ENCODE measurements around the gene CLPSL1.

Gene CLPSL1

DNA sequence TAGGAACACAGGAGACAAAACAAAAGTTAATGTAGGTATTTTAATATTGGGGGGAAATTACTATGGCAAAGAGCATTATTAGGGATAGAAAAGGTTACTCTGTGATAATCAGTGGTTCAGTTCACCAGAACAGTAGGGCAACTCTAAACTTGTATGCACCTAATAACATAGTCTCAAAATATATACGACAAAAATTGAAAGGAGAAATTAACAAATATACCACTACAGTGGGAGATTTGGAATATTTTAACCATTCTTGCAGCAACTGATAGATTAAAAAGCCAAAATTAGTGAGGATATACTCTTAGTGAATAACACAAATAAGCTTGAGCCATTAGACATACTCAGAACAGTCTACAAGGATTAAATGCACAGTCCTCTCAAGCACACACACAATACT, 32.9 kb upstream of the CLPSL1 start:
- in situ Hi-C loops (cut with MboI; ENCODE audit: low pct_unique_long_range_greater_than_20kb, low sequenced_read_pairs, unreplicated experiment): no loop called here
- TF ChIP-seq, protein P1, sequence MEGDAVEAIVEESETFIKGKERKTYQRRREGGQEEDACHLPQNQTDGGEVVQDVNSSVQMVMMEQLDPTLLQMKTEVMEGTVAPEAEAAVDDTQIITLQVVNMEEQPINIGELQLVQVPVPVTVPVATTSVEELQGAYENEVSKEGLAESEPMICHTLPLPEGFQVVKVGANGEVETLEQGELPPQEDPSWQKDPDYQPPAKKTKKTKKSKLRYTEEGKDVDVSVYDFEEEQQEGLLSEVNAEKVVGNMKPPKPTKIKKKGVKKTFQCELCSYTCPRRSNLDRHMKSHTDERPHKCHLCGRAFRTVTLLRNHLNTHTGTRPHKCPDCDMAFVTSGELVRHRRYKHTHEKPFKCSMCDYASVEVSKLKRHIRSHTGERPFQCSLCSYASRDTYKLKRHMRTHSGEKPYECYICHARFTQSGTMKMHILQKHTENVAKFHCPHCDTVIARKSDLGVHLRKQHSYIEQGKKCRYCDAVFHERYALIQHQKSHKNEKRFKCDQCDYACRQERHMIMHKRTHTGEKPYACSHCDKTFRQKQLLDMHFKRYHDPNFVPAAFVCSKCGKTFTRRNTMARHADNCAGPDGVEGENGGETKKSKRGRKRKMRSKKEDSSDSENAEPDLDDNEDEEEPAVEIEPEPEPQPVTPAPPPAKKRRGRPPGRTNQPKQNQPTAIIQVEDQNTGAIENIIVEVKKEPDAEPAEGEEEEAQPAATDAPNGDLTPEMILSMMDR (IDR thresholded peaks at IDR 0.05; ENCODE audit: extremely low read depth, insufficient read depth, missing control alignments): no peak
- no peak for DNase-seq (ENCODE audit: low spot score)

DNA sequence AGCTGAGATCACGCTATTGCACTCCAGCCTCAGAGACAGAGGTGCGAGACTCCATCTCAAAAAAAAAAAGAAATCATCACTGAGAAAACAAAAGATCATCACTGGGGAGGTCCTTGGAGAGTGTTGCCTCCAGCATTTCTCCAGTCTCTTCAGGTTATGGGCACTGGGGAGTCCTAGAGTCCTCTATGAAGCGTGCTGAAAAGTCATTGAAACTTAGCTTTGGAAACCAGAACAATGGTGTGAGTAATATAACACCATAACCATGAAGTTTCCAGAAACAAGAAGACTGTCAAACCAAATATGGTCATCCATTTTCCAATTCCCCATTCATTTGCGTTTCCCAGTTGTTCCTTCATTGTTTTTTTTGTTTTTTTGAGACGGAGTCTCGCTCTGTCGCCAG, 30.3 kb upstream of the CLPSL1 start:
- no peak for DNase-seq (ENCODE audit: low spot score)
- in situ Hi-C loops (cut with MboI; ENCODE audit: low pct_unique_long_range_greater_than_20kb, low sequenced_read_pairs, unreplicated experiment): no loop called here
- TF ChIP-seq, protein P1 (IDR thresholded peaks at IDR 0.05; ENCODE audit: extremely low read depth, insufficient read depth, missing control alignments): no peak

DNA sequence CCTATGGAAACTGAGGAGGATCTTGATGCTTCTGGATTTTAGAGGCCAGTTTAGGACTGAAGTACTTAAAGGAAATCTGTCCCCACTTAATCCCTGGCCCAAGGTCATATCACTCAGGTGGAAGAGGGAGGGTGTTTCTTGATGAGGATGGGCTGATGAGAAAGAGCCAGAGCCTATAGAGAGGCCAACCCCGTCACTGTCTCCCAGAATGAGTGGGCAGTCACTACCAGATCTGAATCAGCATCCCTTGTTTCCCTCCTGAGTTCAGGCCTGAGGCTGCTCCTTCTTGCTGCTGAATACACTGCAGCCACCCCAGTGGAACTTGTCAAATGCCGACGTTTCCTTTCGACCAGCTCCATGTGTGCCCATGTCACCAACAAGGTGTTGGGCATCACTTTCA, 29.2 kb upstream of the CLPSL1 start:
- in situ Hi-C loops (cut with MboI; ENCODE audit: low pct_unique_long_range_greater_than_20kb, low sequenced_read_pairs, unreplicated experiment): no loop called here
- TF ChIP-seq, protein P1 (IDR thresholded peaks at IDR 0.05; ENCODE audit: extremely low read depth, insufficient read depth, missing control alignments): no peak

DNA sequence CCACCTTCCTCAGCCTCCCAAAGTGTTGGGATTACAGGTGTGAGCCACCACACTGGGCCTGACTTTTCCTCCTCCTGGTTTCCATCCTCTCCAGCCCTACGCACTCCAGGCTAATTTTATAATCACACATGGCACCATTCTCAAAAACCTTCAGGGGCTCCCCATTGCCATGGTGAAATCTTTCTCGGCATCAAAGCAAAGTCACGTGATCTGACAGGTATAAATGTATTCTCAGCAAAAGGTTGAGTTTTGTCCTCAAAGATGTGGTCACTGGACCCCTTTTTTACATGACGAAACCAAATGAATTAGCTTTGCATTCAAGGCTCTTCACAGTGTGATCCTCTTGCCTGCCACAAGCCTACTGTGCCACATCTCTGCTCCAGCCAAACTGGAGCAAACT, 28.5 kb upstream of the CLPSL1 start:
- TF ChIP-seq, protein P1 (IDR thresholded peaks at IDR 0.05; ENCODE audit: extremely low read depth, insufficient read depth, missing control alignments): no peak
- in situ Hi-C loops (cut with MboI; ENCODE audit: low pct_unique_long_range_greater_than_20kb, low sequenced_read_pairs, unreplicated experiment): no loop called here
- no peak for DNase-seq (ENCODE audit: low spot score)

More for the DNA sequence above, 29.2 kb upstream of the CLPSL1 start:
- no peak for DNase-seq (ENCODE audit: low spot score)

DNA sequence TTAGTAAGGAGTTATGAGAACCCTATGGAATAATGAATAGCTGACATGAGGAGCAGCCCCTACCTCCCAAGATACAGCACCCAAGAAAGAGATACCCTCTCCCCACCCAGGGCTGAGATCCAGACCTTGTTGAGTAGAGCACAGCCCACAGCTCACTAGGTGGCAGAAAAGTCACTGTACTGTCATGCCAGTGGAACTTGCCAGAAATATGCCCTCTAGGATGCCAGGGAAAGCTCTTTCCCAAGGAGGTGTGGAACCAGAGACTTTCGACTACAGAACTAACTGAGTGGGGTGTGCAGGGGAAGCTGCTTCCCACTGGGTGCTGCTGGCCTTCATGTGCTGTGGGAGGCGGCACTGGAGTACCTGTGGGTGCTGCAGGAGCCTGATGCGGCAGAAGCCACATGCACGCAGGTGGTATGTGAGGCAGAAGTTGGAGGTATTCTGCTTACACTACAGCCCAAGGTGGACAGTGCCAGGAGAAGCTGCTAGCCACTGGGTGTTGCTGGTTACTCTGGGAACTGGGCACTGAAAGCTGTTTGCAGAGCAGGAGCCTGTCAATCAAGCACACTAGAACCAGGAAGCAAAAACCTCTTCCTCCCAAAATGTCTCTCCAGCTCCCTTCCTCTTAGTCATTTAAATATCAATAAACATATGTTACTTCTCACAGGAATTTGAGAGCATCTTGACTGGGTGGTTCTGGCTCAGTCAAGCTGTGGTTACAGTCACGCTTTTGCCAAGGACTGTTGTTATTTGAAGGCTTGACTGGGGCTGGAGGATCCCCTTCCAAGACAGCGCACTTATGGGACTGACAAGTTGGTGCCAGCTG, 26.2 kb upstream of the CLPSL1 start:
- DNase-seq (ENCODE audit: low spot score): no peak
- TF ChIP-seq, protein P1 (IDR thresholded peaks at IDR 0.05; ENCODE audit: extremely low read depth, insufficient read depth, missing control alignments): no peak
- in situ Hi-C loops (cut with MboI; ENCODE audit: low pct_unique_long_range_greater_than_20kb, low sequenced_read_pairs, unreplicated experiment): no loop called here

DNA sequence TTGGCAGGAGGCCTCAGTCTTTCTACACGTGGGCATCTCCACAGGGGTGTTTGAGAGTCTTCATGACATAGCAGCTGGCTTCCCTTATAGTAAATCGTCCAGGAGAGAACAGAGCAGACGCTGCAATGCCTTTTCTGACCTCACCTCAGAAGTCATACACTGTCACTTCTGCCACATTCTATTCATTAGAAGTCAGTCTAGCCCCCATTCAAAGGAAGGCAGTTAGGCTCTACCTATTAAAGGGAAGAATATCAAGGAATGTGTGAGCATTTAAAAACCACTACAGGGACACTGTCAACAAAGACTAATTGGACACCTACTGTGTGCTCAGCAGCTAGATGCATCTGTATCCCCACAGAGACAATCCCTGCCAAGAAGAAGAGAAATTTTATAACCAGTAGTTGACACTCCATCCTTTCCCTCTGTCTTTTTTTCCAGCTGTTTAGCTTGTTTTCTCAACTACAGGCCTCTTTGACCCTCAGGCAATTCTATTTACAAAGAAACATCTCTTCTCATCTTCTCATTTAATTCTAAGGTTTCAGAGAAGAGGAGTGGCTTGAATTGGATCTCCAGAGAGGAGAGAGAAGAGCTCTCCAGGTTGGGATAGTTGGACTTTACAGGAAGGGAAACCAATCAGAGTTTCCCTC, 25.4 kb upstream of the CLPSL1 start:
- no peak for DNase-seq (ENCODE audit: low spot score)
- in situ Hi-C loops (cut with MboI; ENCODE audit: low pct_unique_long_range_greater_than_20kb, low sequenced_read_pairs, unreplicated experiment): no loop called here
- TF ChIP-seq, protein P1 (IDR thresholded peaks at IDR 0.05; ENCODE audit: extremely low read depth, insufficient read depth, missing control alignments): no peak

All from GM13977 (cell line).